HFF-Myc (cell line): ENCODE measurements around the gene MYO18B.

Experiments
- DNase-seq: peaks from one replicate; pipeline ENCODE4 v3.0.0-alpha.2; 2011; ENCODE audit warnings: low read depth; ENCODE audit errors: extremely low read depth
- H3K4me3 ChIP-seq: replicated peaks from 2 replicates; pipeline ENCODE4 v1.5.1; 2011; ENCODE audit warnings: low read depth, mild to moderate bottlenecking, control low read depth, low read length
- CTCF ChIP-seq: IDR thresholded peaks from 2 replicates; pipeline ENCODE4 v1.5.1; 2012; ENCODE audit warnings: mild to moderate bottlenecking, low read depth, low read length, control low read depth; ENCODE audit errors: missing control alignments

The MYO18B gene

DNA sequence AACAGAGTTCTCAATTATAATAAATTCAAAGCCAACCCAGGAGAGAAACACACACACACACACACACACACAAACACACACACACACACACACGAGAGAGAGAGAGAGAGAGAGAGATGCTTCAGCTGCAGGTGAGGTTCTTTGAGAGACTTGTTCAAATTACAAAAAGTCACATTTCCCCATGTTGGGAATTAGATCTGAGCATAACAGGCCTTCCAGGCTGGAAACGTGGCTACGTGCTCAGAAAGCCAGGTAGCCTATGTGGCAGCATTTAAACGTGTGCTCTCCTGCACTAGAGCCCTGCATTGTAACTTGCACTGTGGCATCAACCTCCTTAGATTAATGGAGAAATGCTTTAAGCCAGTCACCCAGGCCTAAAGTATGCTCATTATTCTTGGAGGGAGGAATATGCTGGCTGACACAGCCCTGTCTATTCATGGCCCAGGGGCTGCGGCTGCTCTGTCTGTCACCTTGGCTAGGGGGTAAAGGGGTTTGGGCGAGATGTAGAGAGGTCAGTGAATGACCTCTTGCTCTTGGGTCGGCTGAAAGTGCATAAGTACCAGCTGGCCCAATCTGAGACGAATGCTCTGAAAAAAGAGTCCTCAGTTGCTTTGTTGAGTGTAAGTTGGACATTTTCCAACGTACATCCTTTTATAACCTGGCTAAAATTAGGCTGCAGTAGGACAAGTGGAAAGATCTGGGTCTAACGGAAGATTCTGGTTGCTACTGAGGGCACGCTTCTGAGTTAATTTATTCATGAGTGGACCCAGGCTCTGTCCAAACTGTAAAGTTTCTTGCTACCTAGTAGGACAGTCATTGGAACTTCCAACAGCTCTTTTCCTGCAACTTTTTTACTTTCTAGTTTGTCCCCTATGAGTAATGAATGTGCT, 256.1 kb downstream of the MYO18B start:
- DNase-seq = no peak
- TF ChIP-seq CTCF = no peak
- no peak overlapping the region for H3K4me3 ChIP-seq

DNA sequence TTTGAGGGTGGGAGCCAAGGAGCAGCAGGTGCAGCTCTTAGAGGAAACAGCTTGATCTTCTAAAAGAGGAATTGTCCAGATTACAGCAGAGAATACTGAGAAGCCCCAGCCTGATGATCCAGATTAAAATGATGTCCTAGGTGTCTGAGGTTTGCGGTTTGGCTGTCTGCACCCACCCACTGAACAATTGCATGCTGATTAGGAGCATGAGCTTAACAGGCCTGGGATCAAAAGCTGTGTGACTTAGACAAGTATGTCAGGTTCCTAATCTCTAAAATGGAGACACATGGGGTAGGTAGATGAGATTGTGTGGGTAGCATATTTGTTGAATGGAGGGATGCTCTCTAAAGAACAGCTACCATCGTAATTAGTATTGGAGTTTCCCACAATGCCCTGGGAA, 260.5 kb downstream of the MYO18B start:
- no peak overlapping the region for H3K4me3 ChIP-seq
- no peak for DNase-seq
- TF ChIP-seq CTCF = no peak

DNA sequence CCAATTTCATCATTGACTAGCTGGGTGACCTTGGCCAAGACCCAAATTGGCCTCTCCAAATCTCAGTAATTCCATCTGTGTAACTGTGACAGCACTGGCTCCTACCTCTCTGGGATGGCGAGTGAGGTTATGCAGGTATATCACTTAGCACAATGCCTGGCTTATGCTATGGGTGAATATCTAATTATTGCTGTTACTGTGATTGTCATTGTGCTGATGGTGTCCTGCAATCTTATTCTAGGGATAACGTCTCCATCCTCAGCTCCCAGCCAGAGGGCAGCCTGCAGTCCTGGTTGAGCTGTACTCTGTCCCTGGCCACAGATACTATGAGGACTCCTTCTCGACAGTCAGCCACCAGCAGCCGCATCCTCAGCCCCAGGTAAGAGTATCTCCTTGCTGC, 262.5 kb downstream of the MYO18B start:
- DNase-seq = no peak
- no peak overlapping the region for H3K4me3 ChIP-seq
- TF ChIP-seq CTCF = no peak

DNA sequence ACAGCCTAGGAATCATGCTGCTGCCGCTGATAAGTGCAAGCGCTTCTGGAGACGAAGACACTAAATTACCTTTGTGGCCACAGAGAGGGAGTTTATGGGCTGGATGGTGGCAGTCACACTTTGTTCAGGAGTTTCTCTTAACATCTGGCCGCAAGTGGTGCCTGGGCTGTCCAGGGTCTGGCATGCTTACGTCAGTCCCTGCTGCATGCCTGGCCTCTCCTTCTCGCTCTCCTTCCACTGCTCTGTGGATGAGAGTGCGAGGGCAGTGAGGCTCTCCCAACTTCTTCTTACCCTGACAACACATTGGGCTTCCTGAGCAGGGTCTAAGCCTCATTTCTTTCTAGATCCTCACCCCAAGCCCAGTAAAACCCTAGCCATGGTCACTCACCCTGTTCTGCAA, 266.6 kb downstream of the MYO18B start:
- no peak for TF ChIP-seq CTCF
- no peak overlapping the region for H3K4me3 ChIP-seq
- DNase-seq = no peak

DNA sequence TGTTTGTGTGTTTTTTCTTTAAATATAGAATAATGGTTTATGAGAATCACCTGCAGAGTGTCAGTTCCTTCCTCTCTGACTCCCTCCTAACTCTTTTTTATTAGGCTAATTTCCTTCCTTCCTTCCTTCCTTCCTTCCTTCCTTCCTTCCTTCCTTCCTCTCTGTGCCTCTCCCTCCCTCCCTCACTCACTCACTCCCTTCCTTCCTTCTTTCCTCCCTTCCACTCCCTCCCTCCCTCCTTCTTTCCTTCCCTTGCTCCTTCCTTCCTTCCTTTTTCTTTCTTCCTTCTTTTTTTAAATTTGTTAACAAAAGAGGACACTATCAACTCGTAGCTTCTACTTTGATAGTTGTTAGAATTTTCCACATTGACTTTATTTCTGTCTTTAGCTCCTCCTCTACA, 274.9 kb downstream of the MYO18B start:
- no peak for DNase-seq
- TF ChIP-seq CTCF = no peak
- no peak overlapping the region for H3K4me3 ChIP-seq

- no peak overlapping the region for H3K4me3 ChIP-seq
- no peak for DNase-seq
- no peak for TF ChIP-seq CTCF
Measured at GRCh38 chr22:26017932-26018331, 275.9 kb downstream of the MYO18B start.
